HK-2 (cell line): ENCODE measurements around the gene MXRA7.

Source experiments
- DNase-seq: peaks from one replicate; pipeline ENCODE4 v3.0.0-alpha.2; 2018; ENCODE audit not compliant: unreplicated experiment

Gene MXRA7

DNA sequence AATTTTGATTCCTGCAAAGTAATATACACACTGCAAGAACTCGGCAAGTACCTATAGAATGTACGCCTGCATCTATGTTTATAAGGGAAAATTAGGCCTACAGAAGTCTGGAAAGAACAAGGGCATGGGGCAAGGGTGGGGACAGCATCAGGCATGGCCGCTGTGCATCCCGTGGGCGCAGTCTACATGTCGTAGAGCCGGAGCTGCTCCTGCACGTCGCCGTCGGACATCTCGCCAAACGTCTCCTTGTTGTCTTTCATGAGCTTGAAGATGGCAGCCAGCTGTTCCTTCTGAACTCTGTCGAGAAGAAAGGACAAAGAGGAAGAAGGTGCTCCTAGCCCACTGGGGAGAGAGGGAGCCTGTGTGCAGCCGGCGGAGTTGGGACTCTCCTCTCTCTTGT, 33.4 kb downstream of the MXRA7 start:
- DNase-seq, result no peak

DNA sequence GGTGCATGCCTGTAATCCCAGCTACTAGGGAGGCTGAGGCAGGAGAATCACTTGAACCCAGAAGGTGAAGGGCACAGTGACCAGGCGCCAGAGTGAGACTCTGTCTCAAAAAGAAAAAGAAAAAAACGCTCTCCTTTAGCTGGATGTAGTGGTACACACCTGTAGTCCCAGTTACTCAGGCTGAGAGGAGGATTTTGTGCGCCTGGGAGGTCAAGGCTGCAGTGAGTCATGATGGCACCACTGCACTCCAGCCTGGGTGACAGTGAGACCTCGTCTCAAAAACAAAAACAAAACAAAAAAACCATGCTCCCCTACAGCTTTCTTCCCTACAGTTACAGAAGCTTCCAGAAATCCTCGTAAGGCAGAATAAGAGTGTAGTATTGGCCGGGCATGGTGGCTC, 34.1 kb downstream of the MXRA7 start:
- DNase-seq, result no peak

DNA sequence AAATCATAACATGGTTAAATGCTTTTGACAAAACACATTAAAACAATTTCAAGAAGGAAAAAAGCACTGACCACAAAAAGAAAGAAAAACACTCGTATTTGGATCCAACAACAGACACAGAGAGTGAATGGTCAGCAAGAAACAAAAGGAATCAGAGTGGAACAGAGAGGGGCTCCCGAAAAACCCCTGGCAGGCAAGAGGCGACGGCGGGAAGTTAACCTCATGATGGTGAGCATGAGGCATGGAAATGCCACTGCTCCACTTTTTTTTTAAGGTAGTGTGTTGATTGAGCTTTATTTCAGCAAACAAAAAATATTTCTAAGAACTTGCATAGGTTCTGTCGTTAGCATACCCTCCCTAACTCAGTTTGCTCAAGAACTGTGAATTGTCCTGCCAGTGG, 35.1 kb downstream of the MXRA7 start:
- no peak for DNase-seq

DNA sequence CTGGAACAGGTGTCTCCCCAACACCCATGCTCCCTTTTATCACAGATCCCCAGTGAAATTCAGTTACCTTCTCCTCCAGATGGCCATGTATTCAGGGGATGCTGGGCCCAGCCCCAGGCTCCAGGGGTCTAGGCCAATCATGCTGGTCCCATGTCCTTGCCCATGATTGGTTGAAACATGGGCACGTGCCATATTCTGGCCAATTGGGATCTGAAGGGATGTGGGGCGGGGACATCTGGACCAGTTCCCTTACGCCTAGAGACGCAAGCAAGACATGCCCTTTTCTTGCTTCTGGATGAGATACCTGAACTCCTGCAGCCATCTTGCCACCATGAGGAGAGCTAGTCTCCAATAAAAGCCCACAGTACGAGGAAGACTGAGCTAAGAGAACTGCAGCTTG, 36.2 kb downstream of the MXRA7 start:
- no peak for DNase-seq

DNA sequence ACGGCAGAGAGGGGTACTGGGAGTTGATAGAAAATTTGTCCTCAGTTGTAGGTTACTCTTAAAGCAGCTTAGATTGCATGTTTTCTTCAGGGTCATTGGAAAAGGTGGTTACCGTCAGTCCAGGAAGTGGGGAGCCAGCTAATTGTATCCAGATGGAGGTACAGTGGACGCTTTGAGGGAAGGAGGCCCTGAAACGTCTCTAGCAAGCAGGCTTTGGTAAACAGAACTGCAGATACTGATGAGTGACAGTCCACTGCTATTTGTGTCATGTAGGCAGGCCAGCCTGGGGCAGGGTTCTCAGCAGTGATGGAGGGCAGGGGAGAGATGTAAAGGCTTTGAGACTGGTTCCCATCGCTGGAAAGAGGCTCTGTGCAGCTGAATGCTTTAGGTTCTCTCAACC, 37.0 kb downstream of the MXRA7 start:
- DNase-seq, result no peak

DNA sequence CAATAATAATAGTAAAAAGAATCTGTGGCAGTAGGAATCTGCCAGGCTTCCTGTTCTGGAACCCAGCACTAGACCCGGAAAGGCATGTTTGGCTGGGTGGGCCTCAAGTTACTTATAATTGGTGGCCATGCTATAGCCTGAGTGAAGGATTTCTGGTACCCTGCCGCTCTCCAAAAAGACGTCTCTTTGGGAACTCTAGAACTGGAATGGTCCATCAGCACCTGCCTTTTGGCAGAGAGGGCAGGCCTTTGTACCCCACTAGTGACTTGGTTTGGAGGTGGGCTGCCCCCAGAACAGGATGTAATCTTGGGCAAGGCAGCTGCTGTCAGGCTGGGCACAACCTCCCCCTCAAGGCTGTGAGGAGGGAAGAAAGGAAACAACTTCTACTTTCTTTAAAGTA, 37.9 kb downstream of the MXRA7 start:
- no peak for DNase-seq

DNA sequence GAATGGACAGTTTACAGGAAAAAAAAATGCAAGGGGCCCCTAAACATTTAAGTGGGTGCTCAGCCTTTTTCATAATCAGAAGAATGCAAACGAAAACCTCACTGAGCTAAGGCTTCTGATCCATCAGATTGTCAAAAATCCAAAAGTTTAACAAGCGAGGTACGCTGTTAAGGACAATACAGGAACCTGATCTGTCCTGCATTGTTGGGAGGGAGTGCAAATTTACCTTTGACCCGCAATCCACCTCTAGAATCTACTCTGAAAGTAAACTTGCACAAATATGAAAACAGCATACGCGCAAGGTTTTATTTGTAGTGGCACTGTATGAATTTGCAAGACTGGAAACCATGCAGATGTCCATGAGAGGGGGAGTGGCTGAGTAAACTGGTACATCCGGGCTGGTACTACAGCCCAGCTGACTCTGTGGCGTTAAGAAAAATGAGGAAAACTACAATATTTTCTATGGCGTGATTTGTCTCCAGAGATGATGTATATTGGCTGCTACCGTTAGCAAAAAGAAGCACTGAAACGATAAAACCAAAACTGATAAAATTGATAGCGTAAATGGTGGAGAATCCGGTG, 38.4 kb downstream of the MXRA7 start:
- no peak for DNase-seq

DNA sequence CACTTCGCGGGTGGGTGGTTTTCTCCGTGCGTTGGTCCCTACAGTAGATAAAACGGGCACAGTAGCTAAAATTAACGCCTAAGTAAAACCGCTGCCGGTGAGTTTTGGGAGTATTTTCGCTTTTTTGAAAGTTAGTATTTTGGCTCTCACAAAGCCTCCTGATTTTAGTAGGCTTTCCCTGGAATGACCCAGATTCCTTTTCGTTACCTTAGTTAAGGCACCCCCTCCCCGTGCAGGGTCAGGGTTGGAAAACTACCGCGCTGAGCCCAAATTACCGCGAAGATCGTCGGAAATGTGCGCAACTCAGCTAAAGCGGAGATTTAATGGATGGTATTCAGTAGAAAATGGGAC, 38.9 kb downstream of the MXRA7 start:
- DNase-seq, result no peak

DNA sequence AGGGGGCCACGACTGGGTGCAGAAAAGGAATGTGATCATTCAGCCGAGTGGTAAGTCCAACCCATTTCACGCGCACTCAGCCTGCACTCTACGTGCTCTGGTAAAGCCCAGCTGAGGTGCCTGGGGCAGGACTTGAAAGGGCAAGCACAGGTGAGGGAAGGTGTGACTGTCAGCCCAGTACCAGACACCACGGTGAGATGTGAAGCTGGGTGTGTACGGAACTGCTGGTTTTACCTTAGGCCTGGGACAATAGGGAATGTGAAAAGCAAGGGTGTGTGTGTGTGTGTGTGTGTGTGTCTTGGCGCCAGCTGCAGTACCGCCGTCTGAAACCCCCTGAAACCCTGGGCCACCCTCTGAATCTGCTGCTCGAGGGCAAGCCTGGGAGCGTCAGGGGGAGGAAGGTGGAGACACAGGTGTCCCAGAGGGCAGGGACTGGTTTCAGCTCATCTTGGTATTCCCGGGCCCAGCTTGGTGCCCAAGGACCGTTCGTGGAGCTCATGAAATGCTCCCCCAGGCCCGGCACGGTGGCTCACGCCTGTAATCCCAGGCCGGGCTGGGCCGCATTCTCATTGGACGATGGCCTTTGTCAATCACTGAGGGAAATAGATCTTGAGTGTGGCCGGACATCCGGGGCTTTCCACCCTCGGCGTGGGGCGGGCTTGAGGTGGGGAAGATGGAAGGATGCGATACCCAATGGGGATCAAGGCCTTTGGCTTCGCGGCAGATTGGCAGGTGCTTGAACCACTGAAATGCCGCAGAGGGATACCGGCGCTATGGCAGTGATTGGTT, 39.4 kb downstream of the MXRA7 start:
- peak; percentile 100 for DNase-seq

DNA sequence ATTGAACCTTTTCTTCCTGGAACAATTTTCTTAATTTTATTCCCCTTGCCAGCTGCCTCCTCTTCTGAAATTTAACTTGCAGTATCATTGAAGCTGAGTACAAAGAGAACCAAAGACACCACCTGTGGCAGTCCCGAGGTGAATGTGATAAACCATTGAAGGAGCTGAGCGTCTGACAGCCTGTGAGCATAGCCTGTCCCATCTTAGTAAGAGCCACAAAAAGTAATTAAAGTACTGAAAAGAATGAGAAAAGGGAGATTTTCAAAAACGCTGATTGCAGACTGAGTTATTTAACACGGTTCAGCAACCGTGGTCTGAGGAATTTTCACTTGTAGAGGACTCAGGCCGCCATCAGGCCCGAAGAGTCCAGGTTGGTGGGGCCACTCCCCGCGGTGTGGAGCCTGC, 40.0 kb downstream of the MXRA7 start:
- no peak for DNase-seq

DNA sequence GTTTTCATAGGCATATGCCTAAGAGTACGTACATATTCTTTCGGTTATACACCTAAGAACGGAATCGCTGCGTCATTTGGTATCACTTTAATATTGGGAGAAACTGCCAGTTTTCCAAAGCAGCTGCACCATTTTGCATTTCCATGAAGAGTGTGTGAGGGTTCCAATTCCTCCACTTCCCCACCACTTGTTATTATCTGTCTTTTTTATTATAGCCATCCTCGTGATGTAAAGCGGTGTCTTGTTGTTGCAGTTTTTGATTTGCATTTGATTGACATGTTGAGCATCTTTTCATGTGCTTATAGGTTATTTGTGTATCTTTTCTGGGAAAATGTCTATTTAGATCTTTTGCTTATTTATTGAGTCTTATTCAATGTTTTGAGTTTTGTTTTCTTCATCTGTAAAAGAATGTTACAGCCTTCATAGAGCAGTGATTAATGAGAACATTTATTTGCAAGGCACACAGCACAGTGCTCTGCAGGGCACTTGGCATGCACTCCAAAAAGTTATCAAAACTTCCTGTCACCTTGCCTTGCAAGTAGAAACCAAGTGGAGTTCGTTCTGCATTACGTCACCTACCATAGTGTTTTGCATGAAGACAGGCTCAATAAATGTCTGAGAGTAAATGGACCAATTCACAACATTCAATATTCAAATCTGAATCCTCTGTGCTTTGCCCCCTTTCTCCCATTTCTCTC, 40.6 kb downstream of the MXRA7 start:
- no peak for DNase-seq

DNA sequence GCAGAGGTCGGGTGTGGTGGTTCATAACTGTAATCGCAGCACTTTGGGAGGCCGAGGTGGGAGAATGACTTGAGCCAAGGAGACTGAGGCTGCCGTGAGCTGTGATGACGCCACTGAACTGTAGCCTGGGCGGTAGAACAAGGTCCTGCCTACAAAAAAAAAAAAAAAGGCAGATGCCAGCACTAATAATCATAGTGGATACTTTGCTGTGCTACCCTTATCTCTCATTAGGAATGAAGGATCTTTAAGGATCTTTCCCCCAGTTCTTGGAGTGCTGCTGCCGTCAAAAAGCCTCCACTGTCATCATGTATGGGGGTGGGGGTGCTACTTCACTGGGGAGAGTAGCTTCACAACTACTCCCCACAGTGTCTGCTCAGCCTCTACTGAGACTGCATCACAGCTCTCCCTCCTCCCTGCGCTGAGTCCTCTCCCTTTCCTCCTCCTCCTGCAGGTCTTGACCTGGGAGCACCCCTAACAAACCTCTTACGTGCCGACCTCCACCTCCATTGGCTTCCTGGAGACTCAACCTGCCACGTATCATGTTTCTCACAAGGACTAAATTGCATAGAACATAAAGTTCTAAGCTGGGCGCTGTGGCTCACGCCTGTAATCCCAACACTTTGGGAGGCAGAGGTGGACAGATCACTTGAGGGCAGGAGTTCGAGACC, 42.8 kb downstream of the MXRA7 start:
- no peak for DNase-seq

DNA sequence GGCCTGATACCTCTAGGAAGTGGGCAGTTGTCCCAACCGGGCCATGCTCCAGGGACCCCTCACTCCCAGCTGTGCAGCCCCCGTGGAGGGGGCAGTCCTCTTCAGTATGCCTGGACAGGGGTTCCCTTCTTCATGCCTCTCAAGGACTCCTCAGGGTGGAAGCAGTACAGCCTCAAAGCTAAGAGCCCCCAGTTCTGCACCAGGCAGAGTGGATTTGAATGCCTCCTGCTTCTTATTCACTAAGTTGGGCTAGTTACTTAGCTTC, 43.3 kb downstream of the MXRA7 start:
- DNase-seq, result no peak

DNA sequence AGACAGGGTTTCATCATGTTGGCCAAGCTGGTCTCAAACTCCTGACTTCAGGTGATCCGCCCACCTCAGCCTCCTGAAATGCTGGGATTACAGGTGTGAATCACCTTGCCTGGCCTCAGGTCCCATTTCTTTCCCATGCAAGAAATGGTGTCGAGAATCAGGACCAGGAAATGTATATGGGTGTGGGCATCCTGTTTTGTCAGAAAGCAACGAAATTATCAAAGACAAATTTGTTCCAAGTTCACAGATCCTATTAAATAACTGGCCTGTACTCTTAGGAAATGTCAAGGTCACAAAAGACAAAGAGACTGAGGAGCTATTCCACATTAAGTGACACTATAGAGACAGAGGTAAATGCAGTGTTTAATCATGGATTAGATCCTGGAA, 50.1 kb downstream of the MXRA7 start:
- DNase-seq, result no peak

DNA sequence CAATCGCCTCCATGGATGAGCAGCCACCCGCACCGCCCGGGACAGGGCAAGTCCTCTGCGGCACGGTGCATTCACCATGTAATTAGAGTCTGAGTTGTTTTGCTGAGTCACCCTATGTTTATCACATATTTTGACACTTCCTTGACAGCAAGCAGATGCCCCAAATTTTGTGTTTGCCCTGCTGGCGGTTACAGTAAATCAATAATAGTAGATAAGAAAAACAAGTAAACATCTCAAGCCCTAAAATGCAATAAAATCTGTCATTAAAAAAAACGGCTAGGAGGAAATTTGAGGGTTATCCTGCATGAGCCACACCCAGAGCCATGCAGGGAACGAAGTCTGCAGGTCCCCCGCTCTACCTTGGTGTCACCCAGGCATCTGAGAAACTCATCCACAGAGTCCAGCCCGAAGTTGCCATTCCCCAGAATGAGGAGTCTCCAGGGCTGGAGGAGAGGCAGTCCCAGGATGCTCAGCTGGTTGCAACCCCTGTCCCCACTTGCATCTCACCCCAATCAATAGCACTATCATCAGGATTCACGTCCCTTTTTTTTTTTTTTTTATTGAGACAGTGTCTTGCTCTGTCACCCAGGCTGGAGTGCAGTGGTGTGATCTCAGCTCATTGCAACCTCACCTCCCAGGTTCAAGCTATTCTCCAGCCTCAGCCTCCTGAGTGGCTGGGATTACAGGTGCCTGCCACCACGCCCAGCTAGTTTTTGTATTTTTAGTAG, 50.7 kb downstream of the MXRA7 start:
- peak; percentile 45 for DNase-seq

DNA sequence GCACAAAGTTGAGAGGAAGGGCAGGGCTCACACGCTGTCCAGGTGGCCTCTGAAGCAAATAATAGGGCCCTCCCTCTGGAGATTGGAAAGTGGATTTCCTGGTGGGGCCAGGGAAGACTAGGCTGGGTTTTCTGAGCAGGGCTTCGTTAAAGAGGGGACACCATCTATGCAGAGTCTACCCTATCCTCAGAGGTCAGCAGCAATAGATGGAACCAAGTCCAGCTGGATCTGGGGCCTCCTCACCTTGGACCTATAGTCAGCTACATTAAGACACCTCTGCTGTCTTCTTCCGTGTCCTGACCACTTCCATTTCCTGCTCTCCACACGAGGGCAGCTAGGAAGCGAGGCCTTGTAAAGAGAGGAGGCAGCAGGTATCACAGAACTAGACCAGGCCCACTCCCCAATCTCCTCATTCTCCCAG, 52.5 kb downstream of the MXRA7 start:
- DNase-seq, result no peak

DNA sequence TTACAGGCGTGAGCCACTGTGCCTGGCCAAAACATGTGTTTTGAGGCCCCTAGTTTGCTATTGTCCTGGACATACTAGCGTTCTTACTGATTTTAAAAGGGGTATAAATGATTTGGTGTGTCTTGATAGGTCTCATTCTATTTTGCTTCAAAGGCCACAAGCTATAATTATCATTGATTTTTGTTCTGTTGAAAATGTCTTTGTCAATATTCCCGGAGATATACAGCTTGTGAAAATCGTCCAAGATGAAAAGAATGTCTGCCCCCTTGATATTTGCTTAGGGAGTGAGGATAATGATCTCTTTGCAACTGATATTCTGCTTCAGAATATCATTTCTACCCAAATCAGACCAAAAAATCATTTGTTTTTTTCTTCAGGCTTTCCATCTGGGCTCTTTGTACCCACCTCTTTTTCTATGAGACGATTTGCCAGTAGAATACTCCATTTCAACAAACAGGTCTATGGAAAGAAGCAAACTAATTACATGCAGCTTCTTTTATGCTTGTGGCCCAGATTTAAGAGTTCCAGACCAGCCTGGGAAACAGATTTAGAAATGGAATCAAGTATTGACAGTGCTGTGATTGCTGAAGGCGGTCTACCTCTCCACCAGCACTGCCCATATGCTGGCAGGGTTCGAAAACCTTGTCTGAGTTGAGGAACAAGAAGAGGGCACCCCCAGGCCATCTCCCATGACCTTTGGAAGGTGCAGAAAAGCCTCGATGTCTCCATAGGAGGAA, 53.1 kb downstream of the MXRA7 start:
- DNase-seq, result no peak

DNA sequence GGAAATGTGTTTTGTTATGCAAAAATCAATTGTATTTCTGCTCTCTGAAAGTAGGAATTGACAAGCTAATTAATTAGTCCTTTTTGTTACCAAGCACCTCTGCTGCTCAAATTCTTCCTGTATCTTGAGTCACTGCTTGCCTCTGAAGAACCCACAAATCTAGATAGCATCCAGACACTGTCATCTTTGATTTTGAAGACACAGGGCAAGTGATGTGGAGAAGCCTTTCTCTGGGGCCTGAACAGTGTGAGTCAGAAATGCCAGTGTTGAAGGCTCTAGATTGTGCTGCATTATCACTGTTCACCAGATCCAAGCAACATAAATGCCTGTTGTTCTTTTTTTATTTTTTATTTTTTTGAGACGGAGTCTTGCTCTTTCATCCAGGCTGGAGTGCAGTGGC, 56.4 kb downstream of the MXRA7 start:
- DNase-seq, result no peak

DNA sequence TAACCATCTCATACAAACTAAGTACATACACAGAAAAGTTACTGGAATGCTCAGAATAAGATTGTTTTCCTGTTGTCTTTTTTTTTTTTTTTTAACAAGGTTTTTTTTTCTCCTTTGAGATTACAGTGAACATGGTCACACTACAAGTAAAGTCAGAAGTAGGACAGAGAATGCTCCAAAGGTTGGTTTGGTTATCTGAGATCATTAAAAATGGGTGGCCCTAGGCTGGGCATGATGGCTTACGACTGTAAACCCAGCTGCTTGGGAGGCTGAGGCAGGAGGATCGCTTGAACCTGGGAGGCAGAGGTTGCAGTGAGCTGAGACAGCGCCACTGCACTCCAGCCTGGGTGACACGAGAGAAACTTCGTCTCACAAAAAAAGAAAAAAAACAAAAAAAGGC, 60.3 kb downstream of the MXRA7 start:
- DNase-seq, result no peak

DNA sequence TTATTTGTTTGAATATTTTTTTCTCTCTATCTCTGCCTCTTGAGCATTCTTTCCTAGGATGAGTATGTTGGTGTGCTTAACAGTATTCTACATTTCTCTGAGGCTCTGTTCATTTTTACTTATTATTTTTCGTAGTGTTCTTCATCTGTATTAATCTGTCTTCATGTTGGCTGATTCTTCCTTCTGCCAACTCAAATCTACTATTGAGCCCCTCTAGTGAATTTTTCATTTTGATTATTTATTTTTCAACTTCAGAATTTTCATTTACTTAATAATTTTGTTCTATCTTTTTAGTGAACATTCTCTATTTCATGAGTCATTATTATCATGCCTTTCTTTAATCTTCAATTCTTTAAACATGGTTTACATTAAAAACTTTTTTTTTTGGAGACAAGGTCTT, 64.1 kb downstream of the MXRA7 start:
- DNase-seq, result no peak

DNA sequence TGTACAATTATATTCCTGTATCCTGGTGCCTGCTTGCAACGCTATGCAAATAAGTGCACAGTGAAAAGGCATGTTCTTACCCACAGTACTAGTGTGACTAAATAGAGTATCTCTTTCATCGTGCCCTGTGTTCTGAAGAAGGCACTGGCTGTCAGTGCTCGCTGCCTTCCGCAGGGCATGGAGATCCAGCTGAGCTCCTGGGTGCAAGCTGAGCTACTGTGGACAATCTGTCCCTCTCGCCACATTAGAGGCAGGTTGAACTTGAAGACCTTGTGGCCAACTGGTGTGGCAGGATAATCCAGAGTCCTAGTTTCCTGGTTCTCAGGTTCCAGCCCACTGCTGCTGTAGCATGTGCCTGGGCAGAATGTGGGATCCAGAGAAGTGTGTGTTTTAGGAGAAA, 65.3 kb downstream of the MXRA7 start:
- DNase-seq, result no peak

DNA sequence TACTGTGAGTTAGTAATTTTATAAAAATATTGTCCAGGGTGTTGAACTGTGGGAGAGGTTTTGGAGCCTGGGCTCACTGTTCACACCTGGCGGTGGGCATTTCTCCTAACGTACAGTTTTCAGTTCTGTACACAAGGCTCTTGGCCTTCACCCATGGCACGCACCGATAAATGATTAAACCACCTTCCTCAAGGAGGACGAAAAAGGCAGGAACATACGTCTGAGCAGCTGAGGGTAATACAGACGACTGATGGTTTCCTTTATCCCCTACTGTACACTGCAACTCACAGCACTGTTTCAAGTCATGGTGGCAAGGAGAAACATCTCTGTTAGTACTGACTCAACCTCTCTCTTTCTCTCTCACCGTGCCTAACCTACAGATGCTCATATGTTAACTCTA, 65.8 kb downstream of the MXRA7 start:
- no peak for DNase-seq
